GM23338 (cell line): ENCODE data around the gene JMJD1C. TPM values are rescaled to one million over a fixed set of nuclear protein-coding genes. Genes with fewer than 3 reads are reported as not detected.
A peak's percentile ranks its signal among the peaks of the same experiment; 100 is the strongest.

Experiments used
- ATAC-seq: fragments of 200-7000 bp; cut with Tn5 transposase; 3 replicates; pipeline ENCODE4 v1.9.1; 2020
- DNase-seq: peaks from one replicate; pipeline ENCODE4 v3.0.0-alpha.2; 2015; ENCODE audit warnings: low spot score
- H2AFZ ChIP-seq: fragments of 200-600 bp; sonication (generic); 2 replicates; pipeline ENCODE4 v1.8.0; 2016; ENCODE audit warnings: antibody characterized with exemption, mild to moderate bottlenecking, moderate library complexity
- H3F3A ChIP-seq: fragments of 200-600 bp; sonication (generic); replicated peaks from 2 replicates; pipeline ENCODE4 v1.8.0; 2017; ENCODE audit warnings: antibody characterized with exemption, mixed run types, low read depth
- H3K27ac ChIP-seq: fragments of 200-600 bp; sonication (generic); 2 replicates; pipeline ENCODE4 v1.6.1; 2016; ENCODE audit warnings: low read depth
- H3K27me3 ChIP-seq: fragments of 200-600 bp; sonication (generic); 2 replicates; pipeline ENCODE4 v1.8.0; 2016; ENCODE audit warnings: mild to moderate bottlenecking, mixed run types, moderate library complexity; ENCODE audit not compliant: insufficient read depth
- H3K36me3 ChIP-seq: fragments of 200-600 bp; sonication (generic); 2 replicates; pipeline ENCODE4 v1.8.0; 2016; ENCODE audit warnings: mild to moderate bottlenecking; ENCODE audit not compliant: insufficient read depth
- H3K4me1 ChIP-seq: fragments of 200-600 bp; sonication (generic); 2 replicates; pipeline ENCODE4 v1.8.0; 2016; ENCODE audit warnings: mild to moderate bottlenecking, moderate library complexity; ENCODE audit not compliant: insufficient read depth
- H3K4me2 ChIP-seq: fragments of 200-600 bp; sonication (generic); 2 replicates; pipeline ENCODE4 v1.7.1; 2017; ENCODE audit warnings: mixed run types
- H3K4me3 ChIP-seq: fragments of 200-600 bp; sonication (generic); 2 replicates; pipeline ENCODE4 v1.6.1; 2016; ENCODE audit warnings: mixed run types
- H3K79me2 ChIP-seq: fragments of 200-600 bp; sonication (generic); replicated peaks from 2 replicates; pipeline ENCODE4 v1.8.0; 2017; ENCODE audit warnings: mild to moderate bottlenecking; ENCODE audit not compliant: insufficient read depth
- H3K9me2 ChIP-seq: fragments of 200-600 bp; sonication (generic); 2 replicates; pipeline ENCODE4 v1.8.0; 2017; ENCODE audit not compliant: insufficient read depth
- H4K20me1 ChIP-seq: fragments of 200-600 bp; sonication (generic); replicated peaks from 2 replicates; pipeline ENCODE4 v1.8.0; 2017; ENCODE audit warnings: mild to moderate bottlenecking; ENCODE audit not compliant: insufficient read depth
- H3K27ac Mint-ChIP-seq: 2 replicates; pipeline ENCODE4 v1.8.0; 2020; ENCODE audit warnings: inconsistent platforms, mild to moderate bottlenecking, moderate library complexity, mixed read lengths
- H3K27me3 Mint-ChIP-seq: 3 replicates; pipeline ENCODE4 v1.8.0; 2022; ENCODE audit warnings: low read depth, mild to moderate bottlenecking, moderate library complexity, mixed read lengths, inconsistent platforms; ENCODE audit not compliant: insufficient read depth, poor library complexity
- H3K36me3 Mint-ChIP-seq: 3 replicates; pipeline ENCODE4 v1.8.0; 2021; ENCODE audit warnings: low read depth, mild to moderate bottlenecking, inconsistent platforms, moderate library complexity, mixed read lengths
- H3K4me1 Mint-ChIP-seq: 3 replicates; pipeline ENCODE4 v1.8.0; 2020; ENCODE audit warnings: mild to moderate bottlenecking, inconsistent platforms, mixed read lengths
- H3K4me3 Mint-ChIP-seq: 3 replicates; pipeline ENCODE4 v1.8.0; 2021; ENCODE audit warnings: moderate library complexity, mild to moderate bottlenecking, inconsistent platforms, mixed read lengths
- H3K9me3 Mint-ChIP-seq: 3 replicates; pipeline ENCODE4 v1.8.0; 2020; ENCODE audit warnings: moderate library complexity, mild to moderate bottlenecking, inconsistent platforms, mixed read lengths
- CREB1 ChIP-seq: fragments of 250-450 bp; sonication (Bioruptor Pico); IDR thresholded peaks from 2 replicates; pipeline ENCODE4 v1.5.0; 2020; ENCODE audit warnings: low read depth, mild to moderate bottlenecking, moderate library complexity
- CTCF ChIP-seq, 2 experiments: fragments of 200-600 bp in 1 of 2; sonication (generic) in 1 of 2; conservative IDR thresholded peaks; 2 replicates each; pipeline versions ENCODE4 v1.5.1 to v1.6.1; 2016 to 2017; ENCODE audit warnings: antibody characterized with exemption in 2 of 2, low read depth in 2 of 2, mild to moderate bottlenecking in 2 of 2, moderate library complexity in 1 of 2
- EZH2 ChIP-seq: fragments of 200-600 bp; sonication (generic); IDR thresholded peaks from one replicate; pipeline ENCODE4 v1.8.0; 2017; ENCODE audit warnings: antibody characterized with exemption, mild to moderate bottlenecking, low read depth; ENCODE audit not compliant: unreplicated experiment
- EZH2phosphoT487 ChIP-seq: fragments of 200-600 bp; sonication (generic); IDR thresholded peaks from one replicate; pipeline ENCODE4 v1.8.1; 2018; ENCODE audit warnings: antibody characterized with exemption; ENCODE audit not compliant: unreplicated experiment
- JUNB ChIP-seq: IDR thresholded peaks from one replicate; pipeline ENCODE4 v1.6.1; 2016; ENCODE audit warnings: antibody characterized with exemption; ENCODE audit not compliant: unreplicated experiment
- NANOG ChIP-seq: IDR thresholded peaks from 2 replicates; pipeline ENCODE4 v1.6.1; 2016; ENCODE audit warnings: antibody characterized with exemption, borderline replicate concordance
- POLR2AphosphoS5 ChIP-seq: IDR thresholded peaks from 2 replicates; pipeline ENCODE4 v1.6.1; 2016; ENCODE audit warnings: antibody characterized with exemption, low read depth
- STAT1 ChIP-seq: IDR thresholded peaks from one replicate; pipeline ENCODE4 v1.6.1; 2016; ENCODE audit warnings: antibody characterized with exemption; ENCODE audit not compliant: unreplicated experiment
- ZNF114 ChIP-seq: fragments of 250-450 bp; sonication (Bioruptor Pico); IDR thresholded peaks from 2 replicates; pipeline ENCODE4 v1.5.0; 2020; ENCODE audit warnings: mild to moderate bottlenecking, moderate library complexity
- ZNF331 ChIP-seq: fragments of 250-450 bp; sonication (Bioruptor Pico); IDR thresholded peaks from 2 replicates; pipeline ENCODE4 v1.5.0; 2020; ENCODE audit warnings: low read depth, mild to moderate bottlenecking, moderate library complexity
- polyA plus RNA-seq: library from polyadenylated mRNA; unstranded; fragments of >200 nt; fragmentation: Nextera tagmentation; extraction: Ambion mirVana; gene quantifications from 2 replicates; pipeline ENCODE4 v1.2.1, GENCODE V29; 2016
- total RNA-seq: library from RNA; depleted of rRNA; stranded (reverse); fragments of >200 nt; shearing (Covaris generic); gene quantifications from 2 replicates; pipeline ENCODE4 v1.2.3, GENCODE V29; 2014
- TF ChIP-seq, protein P1 (sequence below): IDR thresholded peaks from one replicate; pipeline ENCODE4 v1.6.1; 2018; ENCODE audit warnings: antibody characterized with exemption; ENCODE audit not compliant: unreplicated experiment
- TF ChIP-seq, protein P2 (sequence below): IDR thresholded peaks from 2 replicates; pipeline ENCODE4 v1.6.1; 2016; ENCODE audit warnings: antibody characterized with exemption
- TF ChIP-seq, protein P3 (sequence below): fragments of 250-450 bp; sonication (Bioruptor Pico); IDR thresholded peaks from 2 replicates; pipeline ENCODE4 v1.5.0; 2020; ENCODE audit warnings: mild to moderate bottlenecking, moderate library complexity

Gene JMJD1C
- total and polyA plus RNA-seq, 2 experiments from 2014 or later: 333 to 435 TPM

DNA sequence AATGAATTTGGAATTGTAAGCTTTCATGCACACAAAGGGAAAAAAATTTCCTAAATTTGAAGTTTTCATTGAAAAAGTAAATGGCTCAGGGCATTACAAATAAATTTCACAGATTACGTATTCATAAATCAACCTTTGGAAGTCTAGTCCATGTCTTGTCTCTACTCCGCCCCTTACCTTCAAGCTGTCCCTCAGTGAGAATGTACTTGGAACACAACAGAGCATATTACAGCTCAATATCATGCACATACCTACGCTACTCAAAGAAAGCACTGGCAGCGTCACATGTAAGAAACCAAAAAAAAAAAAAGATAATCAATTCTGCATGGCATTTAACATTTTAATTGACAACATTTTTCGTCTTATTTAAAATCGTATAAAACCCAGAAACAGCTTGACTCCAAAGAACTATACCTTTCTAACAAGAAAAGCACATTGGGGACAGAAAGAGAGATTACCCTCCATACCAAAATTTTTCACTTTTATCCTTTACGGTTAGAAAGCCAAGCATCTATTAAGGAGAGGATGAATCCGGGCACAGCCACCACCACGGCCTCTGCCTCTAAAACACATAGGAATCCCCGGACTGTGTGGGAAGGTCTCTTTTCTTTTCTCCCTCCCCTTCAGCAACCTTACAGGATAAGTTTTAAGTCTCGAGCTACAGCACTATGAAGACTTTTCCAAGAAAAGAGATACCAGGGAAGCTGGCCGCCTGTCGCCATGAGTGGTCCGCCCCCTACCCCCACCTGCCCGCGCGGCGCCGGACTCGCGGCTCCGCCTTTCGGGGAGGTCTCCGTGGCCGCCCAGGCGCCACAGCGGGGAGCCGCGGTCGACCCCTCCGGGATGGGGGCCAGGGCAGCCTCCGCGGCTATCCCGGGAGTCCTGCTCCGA lies 1.1 kb downstream of the JMJD1C start:
- Mint-ChIP-seq H3K36me3 (no peaks in the 10 kb centered on the region), H3K9me3 (no peaks in the 10 kb centered on the region), H3K27ac (no peak overlapping the region), H3K4me3 (peak overlapping the region; percentile 87), H3K4me1 (peaks cover 18% of the 10 kb centered on the region), H3K27me3 (peaks cover 3% of the 10 kb centered on the region)
- Histone ChIP-seq H3K79me2 (peaks cover 81% of the 10 kb centered on the region), H4K20me1 (0 out of 2 replicates have a peak, but pooled peaks cover 9% of the 10 kb centered on the region), H2AFZ (no peak overlapping the region; the same call in 1 of the 2 replicates), H3K4me2 (peak overlapping the region; percentile 83), H3K36me3 (no peaks in the 10 kb centered on the region), H3K9me2 (no peaks in the 10 kb centered on the region), H3K27ac (peak overlapping the region; percentile 40; the same call in 1 of the 2 replicates), H3K4me3 (peak overlapping the region; percentile 71), H3K4me1 (peaks cover 18% of the 10 kb centered on the region), H3K27me3 (no peaks in the 10 kb centered on the region), H3F3A (peaks cover 5% of the 10 kb centered on the region; the same call in 1 of the 2 replicates)
- ATAC-seq (peak; percentile 38), DNase-seq (no peak)
- TF ChIP-seq EZH2 (no peak), EZH2phosphoT487 (no peak), CTCF (conservative IDR thresholded peaks at IDR 0.05; ENCODE audit: low read depth in 2 of 2) (no peak), ZNF331 (CRISPR knock-in tag) (no peak), STAT1 (no peak), JUNB (no peak), POLR2AphosphoS5 (no peak), NANOG (no peak), CREB1 (CRISPR knock-in tag) (no peak), ZNF114 (CRISPR knock-in tag) (no peak)
- TF ChIP-seq, protein P1, sequence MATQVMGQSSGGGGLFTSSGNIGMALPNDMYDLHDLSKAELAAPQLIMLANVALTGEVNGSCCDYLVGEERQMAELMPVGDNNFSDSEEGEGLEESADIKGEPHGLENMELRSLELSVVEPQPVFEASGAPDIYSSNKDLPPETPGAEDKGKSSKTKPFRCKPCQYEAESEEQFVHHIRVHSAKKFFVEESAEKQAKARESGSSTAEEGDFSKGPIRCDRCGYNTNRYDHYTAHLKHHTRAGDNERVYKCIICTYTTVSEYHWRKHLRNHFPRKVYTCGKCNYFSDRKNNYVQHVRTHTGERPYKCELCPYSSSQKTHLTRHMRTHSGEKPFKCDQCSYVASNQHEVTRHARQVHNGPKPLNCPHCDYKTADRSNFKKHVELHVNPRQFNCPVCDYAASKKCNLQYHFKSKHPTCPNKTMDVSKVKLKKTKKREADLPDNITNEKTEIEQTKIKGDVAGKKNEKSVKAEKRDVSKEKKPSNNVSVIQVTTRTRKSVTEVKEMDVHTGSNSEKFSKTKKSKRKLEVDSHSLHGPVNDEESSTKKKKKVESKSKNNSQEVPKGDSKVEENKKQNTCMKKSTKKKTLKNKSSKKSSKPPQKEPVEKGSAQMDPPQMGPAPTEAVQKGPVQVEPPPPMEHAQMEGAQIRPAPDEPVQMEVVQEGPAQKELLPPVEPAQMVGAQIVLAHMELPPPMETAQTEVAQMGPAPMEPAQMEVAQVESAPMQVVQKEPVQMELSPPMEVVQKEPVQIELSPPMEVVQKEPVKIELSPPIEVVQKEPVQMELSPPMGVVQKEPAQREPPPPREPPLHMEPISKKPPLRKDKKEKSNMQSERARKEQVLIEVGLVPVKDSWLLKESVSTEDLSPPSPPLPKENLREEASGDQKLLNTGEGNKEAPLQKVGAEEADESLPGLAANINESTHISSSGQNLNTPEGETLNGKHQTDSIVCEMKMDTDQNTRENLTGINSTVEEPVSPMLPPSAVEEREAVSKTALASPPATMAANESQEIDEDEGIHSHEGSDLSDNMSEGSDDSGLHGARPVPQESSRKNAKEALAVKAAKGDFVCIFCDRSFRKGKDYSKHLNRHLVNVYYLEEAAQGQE: no peak
- TF ChIP-seq, protein P2, sequence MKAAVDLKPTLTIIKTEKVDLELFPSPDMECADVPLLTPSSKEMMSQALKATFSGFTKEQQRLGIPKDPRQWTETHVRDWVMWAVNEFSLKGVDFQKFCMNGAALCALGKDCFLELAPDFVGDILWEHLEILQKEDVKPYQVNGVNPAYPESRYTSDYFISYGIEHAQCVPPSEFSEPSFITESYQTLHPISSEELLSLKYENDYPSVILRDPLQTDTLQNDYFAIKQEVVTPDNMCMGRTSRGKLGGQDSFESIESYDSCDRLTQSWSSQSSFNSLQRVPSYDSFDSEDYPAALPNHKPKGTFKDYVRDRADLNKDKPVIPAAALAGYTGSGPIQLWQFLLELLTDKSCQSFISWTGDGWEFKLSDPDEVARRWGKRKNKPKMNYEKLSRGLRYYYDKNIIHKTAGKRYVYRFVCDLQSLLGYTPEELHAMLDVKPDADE: no peak
- TF ChIP-seq, protein P3, sequence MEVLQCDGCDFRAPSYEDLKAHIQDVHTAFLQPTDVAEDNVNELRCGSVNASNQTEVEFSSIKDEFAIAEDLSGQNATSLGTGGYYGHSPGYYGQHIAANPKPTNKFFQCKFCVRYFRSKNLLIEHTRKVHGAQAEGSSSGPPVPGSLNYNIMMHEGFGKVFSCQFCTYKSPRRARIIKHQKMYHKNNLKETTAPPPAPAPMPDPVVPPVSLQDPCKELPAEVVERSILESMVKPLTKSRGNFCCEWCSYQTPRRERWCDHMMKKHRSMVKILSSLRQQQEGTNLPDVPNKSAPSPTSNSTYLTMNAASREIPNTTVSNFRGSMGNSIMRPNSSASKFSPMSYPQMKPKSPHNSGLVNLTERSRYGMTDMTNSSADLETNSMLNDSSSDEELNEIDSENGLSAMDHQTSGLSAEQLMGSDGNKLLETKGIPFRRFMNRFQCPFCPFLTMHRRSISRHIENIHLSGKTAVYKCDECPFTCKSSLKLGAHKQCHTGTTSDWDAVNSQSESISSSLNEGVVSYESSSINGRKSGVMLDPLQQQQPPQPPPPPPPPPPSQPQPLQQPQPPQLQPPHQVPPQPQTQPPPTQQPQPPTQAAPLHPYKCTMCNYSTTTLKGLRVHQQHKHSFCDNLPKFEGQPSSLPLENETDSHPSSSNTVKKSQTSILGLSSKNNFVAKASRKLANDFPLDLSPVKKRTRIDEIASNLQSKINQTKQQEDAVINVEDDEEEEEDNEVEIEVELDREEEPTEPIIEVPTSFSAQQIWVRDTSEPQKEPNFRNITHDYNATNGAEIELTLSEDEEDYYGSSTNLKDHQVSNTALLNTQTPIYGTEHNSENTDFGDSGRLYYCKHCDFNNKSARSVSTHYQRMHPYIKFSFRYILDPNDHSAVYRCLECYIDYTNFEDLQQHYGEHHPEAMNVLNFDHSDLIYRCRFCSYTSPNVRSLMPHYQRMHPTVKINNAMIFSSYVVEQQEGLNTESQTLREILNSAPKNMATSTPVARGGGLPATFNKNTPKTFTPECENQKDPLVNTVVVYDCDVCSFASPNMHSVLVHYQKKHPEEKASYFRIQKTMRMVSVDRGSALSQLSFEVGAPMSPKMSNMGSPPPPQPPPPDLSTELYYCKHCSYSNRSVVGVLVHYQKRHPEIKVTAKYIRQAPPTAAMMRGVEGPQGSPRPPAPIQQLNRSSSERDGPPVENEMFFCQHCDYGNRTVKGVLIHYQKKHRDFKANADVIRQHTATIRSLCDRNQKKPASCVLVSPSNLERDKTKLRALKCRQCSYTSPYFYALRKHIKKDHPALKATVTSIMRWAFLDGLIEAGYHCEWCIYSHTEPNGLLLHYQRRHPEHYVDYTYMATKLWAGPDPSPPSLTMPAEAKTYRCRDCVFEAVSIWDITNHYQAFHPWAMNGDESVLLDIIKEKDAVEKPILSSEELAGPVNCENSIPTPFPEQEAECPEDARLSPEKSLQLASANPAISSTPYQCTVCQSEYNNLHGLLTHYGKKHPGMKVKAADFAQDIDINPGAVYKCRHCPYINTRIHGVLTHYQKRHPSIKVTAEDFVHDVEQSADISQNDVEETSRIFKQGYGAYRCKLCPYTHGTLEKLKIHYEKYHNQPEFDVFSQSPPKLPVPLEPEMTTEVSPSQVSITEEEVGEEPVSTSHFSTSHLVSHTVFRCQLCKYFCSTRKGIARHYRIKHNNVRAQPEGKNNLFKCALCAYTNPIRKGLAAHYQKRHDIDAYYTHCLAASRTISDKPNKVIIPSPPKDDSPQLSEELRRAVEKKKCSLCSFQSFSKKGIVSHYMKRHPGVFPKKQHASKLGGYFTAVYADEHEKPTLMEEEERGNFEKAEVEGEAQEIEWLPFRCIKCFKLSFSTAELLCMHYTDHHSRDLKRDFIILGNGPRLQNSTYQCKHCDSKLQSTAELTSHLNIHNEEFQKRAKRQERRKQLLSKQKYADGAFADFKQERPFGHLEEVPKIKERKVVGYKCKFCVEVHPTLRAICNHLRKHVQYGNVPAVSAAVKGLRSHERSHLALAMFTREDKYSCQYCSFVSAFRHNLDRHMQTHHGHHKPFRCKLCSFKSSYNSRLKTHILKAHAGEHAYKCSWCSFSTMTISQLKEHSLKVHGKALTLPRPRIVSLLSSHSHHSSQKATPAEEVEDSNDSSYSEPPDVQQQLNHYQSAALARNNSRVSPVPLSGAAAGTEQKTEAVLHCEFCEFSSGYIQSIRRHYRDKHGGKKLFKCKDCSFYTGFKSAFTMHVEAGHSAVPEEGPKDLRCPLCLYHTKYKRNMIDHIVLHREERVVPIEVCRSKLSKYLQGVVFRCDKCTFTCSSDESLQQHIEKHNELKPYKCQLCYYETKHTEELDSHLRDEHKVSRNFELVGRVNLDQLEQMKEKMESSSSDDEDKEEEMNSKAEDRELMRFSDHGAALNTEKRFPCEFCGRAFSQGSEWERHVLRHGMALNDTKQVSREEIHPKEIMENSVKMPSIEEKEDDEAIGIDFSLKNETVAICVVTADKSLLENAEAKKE (CRISPR knock-in tag): no peak
